ENCODE results near the gene AHDC1. TPM values are rescaled to one million over a fixed set of nuclear protein-coding genes. Genes with fewer than 3 reads are reported as not detected.

AHDC1 gene
- total and polyA plus RNA-seq, 2 experiments from 2014 or later = 3.9 to 5.3 TPM

DNA sequence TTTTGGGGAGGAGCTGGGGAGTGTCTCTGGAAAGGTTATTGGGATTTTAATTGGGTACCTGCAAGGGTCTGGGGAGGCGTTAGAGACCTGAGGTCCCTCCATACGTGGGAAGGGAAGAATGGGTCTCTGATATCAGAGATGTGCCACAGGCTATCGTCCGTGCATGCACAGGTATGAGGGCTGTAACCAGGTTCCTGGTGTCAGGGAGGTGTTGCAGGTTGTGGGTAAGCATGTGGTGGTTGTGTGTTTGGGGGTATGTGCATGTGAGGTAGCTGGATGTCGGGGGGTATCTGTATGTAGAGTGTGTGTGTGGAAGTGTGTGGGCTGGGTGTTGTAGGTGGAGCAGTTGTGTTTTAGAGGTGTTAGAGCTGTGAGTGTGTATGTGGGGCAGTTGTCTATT lies 8.3 kb downstream of the AHDC1 start:
- Histone ChIP-seq H4K20me1 (ENCODE audit: insufficient read depth) (no peaks in the 10 kb centered on the region), H3K36me3 (ENCODE audit: low read depth) (no peaks in the 10 kb centered on the region), H3K9me2 (ENCODE audit: insufficient read depth) (no peaks in the 10 kb centered on the region), H3K27ac (peak overlapping the region; percentile 67), H3K4me3 (no peak overlapping the region), H3K9ac (peak overlapping the region; percentile 25; the same call in 1 of the 2 replicates), H3K4me2 (ENCODE audit: unreplicated experiment) (peak overlapping the region; percentile 57), H3K79me2 (ENCODE audit: insufficient read depth) (peaks cover 99% of the 10 kb centered on the region), H2AFZ (no peak overlapping the region), H3K27me3 (replicated peaks; ENCODE audit: insufficient read depth) (no peaks in the 10 kb centered on the region), H3K9me3 (ENCODE audit: low read depth) (no peaks in the 10 kb centered on the region), H3F3A (ENCODE audit: insufficient read depth) (no peaks in the 10 kb centered on the region), H3K4me1 (ENCODE audit: insufficient read depth) (peaks cover 64% of the 10 kb centered on the region)
- DNase-seq = no peak
- in situ Hi-C loops (cut with MboI) = no loop called here
- 67 to 70% methylated on average over 5 of the region's 5 CpGs for WGBS, 2 experiments (ENCODE audit: low coverage in 1 of 2, low lambda C conversion rate in 2 of 2, missing lambda C conversion rate in 2 of 2)
- no peak for TF ChIP-seq EZH2phosphoT487 (IDR thresholded peaks at IDR 0.05; ENCODE audit: insufficient read depth, low read depth)
- no peak for TF ChIP-seq EZH2 (IDR thresholded peaks at IDR 0.05; ENCODE audit: insufficient read depth, poor library complexity, severe bottlenecking)

DNA sequence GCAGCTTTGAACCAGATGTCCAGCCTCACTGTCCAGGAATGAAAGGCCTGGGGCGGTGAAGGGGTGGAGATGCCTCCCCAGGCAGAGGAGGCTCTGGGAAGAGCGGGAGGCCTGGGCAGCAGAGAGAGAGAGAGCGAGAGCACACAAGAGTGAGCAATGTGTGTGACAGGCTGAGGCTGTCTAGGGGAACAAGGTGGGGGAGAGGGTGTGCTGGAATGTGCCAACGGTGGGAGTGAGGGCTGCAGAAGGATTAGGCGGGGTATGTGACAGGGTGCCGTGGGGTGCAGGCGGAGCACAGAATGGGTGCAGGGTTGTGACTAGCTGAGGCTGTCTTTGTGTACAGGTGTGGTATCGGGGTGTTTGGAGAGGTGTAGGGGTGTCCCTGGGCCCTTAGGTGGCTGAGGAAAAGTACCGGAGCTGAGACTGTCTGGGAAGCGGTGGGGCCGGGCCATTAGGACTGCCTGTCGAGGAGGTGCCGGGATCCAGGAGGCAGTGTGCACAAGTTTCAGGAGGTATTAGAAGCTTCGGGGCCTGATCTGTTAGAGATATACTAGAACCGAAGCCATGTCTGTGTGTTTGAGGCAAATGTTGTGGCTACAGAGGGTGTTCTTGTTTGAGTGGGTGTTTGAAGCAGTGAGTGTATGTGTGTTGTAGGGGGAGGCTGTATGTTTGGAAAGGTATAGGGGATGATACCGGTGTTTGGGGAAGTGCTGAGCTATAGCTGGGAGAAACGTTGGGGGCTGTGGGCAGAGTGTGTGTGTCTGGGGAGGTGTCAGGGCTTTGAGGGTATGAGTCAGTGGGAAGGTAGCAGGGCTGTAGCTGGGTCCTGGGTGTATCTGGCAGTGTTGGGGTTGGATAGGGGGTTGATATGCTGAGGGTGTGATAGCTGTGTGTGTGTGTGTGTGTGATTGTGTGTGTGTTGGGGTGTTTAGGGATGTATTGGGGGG lies 9.1 kb downstream of the AHDC1 start:
- peaks cover 99% of the 10 kb centered on the region for H3K79me2 ChIP-seq (ENCODE audit: insufficient read depth)
- TF ChIP-seq EZH2 (IDR thresholded peaks at IDR 0.05; ENCODE audit: insufficient read depth, poor library complexity, severe bottlenecking) (no peak), EZH2phosphoT487 (IDR thresholded peaks at IDR 0.05; ENCODE audit: insufficient read depth, low read depth) (no peak)
- no peaks in the 10 kb centered on the region for H3K9me3 ChIP-seq (ENCODE audit: low read depth)
- H2AFZ ChIP-seq = no peak overlapping the region
- H3K27ac ChIP-seq = peak overlapping the region; percentile 67
- peak overlapping the region; percentile 25 for H3K9ac ChIP-seq
- no peaks in the 10 kb centered on the region for H3K36me3 ChIP-seq (ENCODE audit: low read depth)
- DNase-seq = peak; percentile 72
- H3F3A ChIP-seq (ENCODE audit: insufficient read depth) = no peaks in the 10 kb centered on the region
- H3K4me1 ChIP-seq (ENCODE audit: insufficient read depth) = peaks cover 67% of the 10 kb centered on the region
- no peaks in the 10 kb centered on the region for H4K20me1 ChIP-seq (ENCODE audit: insufficient read depth)
- in situ Hi-C loops (cut with MboI) = no loop called here
- peak overlapping the region; percentile 57 for H3K4me2 ChIP-seq (ENCODE audit: unreplicated experiment)
- no peaks in the 10 kb centered on the region for H3K9me2 ChIP-seq (ENCODE audit: insufficient read depth)
- 37 to 38% methylated on average over 17 of the region's 17 CpGs for WGBS, 2 experiments (ENCODE audit: low coverage in 1 of 2, low lambda C conversion rate in 2 of 2, missing lambda C conversion rate in 2 of 2)
- H3K27me3 ChIP-seq (replicated peaks; ENCODE audit: insufficient read depth) = no peaks in the 10 kb centered on the region
- 0 out of 2 replicates have a peak overlapping the region, but pooled peaks have one; percentile 7 for H3K4me3 ChIP-seq

- Histone ChIP-seq H3K9me2 (ENCODE audit: insufficient read depth) (no peaks in the 10 kb centered on the region), H3K79me2 (ENCODE audit: insufficient read depth) (peaks cover 99% of the 10 kb centered on the region), H3F3A (ENCODE audit: insufficient read depth) (peaks cover 5% of the 10 kb centered on the region; the same call in 1 of the 2 replicates), H3K4me3 (no peak overlapping the region), H3K4me2 (ENCODE audit: unreplicated experiment) (peak overlapping the region; percentile 57), H3K27ac (peak overlapping the region; percentile 67), H3K27me3 (replicated peaks; ENCODE audit: insufficient read depth) (no peaks in the 10 kb centered on the region), H3K9me3 (ENCODE audit: low read depth) (no peaks in the 10 kb centered on the region), H4K20me1 (ENCODE audit: insufficient read depth) (no peaks in the 10 kb centered on the region), H3K9ac (peak overlapping the region; percentile 25), H2AFZ (no peak overlapping the region), H3K36me3 (ENCODE audit: low read depth) (no peaks in the 10 kb centered on the region), H3K4me1 (ENCODE audit: insufficient read depth) (peaks cover 70% of the 10 kb centered on the region)
- in situ Hi-C loops (cut with MboI) = no loop called here
- WGBS, 2 experiments (ENCODE audit: low coverage in 1 of 2, low lambda C conversion rate in 2 of 2, missing lambda C conversion rate in 2 of 2) = 57 to 65% methylated on average over 8 of the region's 8 CpGs
- TF ChIP-seq EZH2phosphoT487 (IDR thresholded peaks at IDR 0.05; ENCODE audit: insufficient read depth, low read depth) (no peak), EZH2 (IDR thresholded peaks at IDR 0.05; ENCODE audit: insufficient read depth, poor library complexity, severe bottlenecking) (no peak)
- DNase-seq = no peak
These were observed 10.0 kb downstream of the AHDC1 start for GRCh38 chr1:27593678-27594563.
